SK-N-MC (cell line): ENCODE data around the gene ZNF175.
"Not testable (repeated sequence)": the region's sequence is repeated elsewhere in the genome, so short reads cannot be mapped to it uniquely, and the experiment has no call there.

Experiments
- EZH2 ChIP-seq: fragments of 200-600 bp; sonication (generic); IDR thresholded peaks from one replicate; pipeline ENCODE4 v1.6.1; 2017; ENCODE audit warnings: antibody characterized with exemption
- FOXP2 ChIP-seq: optimal IDR thresholded peaks from 2 replicates; pipeline ENCODE3; 2011; ENCODE audit warnings: mild to moderate bottlenecking, moderate library complexity; ENCODE audit not compliant: insufficient read depth; ENCODE audit errors: extremely low read length, control extremely low read depth
- POLR2AphosphoS5 ChIP-seq: IDR thresholded peaks from 2 replicates; pipeline ENCODE4 v1.6.1; 2012; ENCODE audit warnings: mild to moderate bottlenecking, low read depth, low read length, borderline replicate concordance

DNA sequence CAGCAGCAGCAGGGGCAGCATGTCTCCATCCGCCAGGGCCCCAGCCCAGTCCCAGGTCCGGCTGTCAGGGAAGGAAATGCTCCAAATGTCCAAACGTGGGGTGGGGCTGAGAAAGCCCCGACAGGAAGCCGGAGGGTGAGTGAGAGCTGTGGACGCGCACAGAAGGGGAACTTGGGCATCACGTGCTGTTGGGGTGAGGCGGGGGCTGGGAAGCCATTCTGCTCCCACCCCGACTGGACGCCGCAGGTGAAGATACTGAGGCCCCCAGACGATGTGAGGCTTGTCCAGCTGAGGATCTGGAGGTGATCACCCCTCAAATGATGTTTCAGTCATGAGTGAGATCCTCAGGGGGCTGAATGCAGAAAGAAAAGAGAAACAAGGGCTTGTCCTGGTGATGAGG, 59.2 kb downstream of the ZNF175 start, which contains the start of gene SIGLEC5:
- not testable (repeated sequence) for TF ChIP-seq EZH2, FOXP2, POLR2AphosphoS5
